LHCN-M2 (cell line): ENCODE results near the gene RNU1-4. TPM values are rescaled to one million over a fixed set of nuclear protein-coding genes. Genes with fewer than 3 reads are reported as not detected.
"Not testable (repeated sequence)": the region's sequence is repeated elsewhere in the genome, so short reads cannot be mapped to it uniquely, and the experiment has no call there.

ENCODE experiments used
- DNase-seq: peaks from one replicate; pipeline ENCODE4 v3.0.0-alpha.2; 2012; ENCODE audit warnings: low read depth
- total RNA-seq: library from RNA; depleted of rRNA; stranded (reverse); fragments of >200 nt; gene quantifications from 2 replicates; pipeline ENCODE4 v1.2.3, GENCODE V29; 2014

RNU1-4 gene
- total RNA-seq, 1 experiment from 2014 or later: not detected

DNA sequence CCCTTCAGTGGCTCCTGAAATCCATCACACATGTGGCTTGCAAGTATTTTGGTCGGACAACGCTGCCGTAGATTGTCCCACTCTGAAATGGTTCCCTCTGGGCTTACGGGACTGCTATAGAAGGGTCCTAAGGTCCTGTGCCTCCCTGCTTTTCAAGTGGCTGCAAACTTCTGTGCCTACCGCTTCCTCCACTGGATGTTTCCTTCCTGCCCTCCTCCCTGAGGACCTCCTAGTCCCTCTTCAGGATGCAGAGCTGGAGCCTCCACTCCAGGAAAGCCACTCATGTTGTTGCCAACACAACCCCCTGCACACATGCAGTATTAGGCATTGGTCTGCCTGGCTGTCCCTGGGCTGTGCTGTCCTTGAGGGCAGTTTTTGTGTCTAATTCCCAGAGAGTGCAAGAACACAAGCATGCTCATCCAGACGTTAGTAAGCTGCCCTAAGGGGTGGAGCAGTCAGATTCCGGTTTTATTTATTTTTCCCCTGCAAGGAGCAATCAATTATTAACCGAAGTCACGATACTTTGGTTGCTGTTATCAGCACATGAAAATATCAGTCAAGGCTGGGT is 26.5 kb downstream of the RNU1-4 start:
- DNase-seq: not testable (repeated sequence)

DNA sequence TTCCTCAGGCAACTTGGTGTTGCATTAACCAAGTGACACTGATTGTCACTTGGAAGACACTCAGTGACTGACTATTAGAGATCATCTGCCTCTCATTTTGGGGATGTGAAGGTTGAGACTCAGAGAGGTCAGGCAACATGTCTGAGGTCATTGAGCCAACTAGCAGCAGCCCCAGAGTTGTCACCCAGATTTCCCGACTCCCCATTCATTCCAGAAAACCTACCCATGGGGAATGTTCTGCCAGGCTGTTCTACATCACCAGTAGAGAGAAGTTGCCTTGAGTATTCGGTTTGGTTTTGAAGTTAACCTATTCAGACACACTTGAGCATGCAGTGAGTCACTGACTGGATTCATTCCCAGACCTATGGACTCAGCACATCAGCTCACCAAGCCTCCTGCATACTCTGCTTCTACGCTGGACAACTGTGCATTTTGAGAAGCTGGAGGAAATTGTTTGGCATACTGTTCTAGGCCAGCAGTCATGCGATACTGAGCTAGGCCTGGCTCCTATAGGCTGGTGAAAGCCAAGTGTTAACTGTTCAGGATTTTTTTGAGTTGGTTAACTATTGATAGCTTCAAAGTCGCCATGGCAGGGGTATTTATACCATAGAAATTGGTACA is 29.9 kb downstream of the RNU1-4 start:
- DNase-seq: peak; percentile 74

DNA sequence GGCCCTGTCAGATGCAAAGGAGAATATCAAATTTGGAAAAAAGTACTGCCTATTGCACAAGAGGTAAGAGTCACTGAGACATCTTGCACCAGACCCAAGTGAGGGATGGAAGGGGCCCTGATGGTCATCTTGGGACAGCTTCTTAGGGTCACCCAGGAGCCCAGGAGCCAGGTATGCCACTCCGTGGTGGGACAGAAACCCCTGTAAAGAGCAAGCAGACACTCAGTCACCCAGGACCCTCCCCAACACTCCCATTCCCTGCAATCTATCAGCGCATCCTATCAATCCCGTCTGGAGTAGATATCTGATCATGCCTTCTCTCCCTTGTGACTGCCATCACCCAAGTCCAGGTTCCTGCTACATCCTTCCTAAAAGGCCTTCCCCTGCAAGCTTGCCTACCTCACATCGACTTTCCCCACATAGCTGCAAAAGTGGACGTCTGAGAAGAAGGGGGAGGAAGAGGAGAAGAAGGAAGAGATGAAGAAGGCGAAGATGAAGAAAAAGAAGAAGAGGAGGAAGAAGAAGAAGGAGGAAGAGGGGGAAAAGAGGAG is 30.7 kb downstream of the RNU1-4 start:
- not testable (repeated sequence) for DNase-seq

DNA sequence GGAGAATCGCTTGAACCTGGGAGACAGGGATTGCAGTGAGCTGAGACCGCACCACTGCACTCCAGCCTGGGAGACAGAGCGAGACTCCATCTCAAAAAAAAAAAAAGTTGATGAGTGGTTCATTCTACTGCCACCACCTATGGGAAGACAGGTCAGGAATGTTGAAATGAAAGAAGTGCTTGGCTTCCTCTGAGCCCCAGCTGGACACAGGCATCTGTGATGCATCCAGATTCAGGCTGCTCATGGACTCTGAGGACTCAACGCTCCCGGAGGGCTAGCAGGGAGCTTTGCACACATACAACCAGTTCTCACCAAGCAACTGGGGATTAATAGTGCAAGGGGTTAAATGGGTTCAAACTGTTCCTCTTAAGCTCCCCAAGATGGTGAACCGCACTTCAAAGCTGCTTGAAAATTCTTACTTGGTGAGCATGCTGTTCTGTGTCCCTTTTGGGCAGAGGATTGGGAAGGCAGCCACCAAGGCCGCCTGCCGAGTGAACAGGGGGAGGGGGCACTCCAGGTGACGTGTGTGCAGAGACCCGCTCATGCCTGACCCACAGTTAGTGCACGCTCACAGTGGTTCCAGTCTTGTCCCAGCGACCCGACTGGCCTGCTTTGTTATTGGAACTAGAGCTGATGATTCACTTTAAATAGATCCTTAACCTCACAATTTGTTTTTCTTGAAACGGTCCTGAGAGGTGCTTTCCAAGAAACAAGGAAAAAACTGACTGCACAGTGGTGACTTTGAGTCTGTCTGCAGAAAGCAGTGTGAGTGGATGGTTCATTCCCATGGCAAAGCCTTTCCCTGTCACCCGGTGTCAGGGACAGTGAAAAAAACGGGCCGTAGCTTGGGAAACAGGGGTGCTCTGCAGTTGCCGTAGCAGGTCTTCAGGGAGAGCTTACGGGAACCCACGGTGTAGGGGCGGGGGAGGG is 32.2 kb downstream of the RNU1-4 start:
- peak; percentile 17 for DNase-seq

DNA sequence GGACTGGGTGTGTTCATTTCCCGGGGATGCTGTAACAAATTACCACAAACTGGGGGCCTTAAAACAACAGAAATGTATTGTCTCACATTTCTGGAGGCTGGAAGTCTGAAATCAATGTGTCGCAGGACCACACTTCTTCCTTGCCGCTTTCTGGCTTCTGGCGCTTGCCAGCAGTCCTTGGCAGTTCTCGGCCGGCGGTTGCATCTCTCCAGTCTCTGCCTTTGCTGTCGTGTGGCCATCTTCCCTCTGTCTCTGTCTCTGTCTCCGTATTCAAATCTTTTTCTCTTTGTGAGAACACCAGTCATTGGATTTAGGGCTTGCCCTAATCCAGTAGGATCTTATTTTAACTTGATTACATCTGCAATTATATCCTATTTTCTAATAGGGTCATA is 32.9 kb downstream of the RNU1-4 start:
- not testable (repeated sequence) for DNase-seq

DNA sequence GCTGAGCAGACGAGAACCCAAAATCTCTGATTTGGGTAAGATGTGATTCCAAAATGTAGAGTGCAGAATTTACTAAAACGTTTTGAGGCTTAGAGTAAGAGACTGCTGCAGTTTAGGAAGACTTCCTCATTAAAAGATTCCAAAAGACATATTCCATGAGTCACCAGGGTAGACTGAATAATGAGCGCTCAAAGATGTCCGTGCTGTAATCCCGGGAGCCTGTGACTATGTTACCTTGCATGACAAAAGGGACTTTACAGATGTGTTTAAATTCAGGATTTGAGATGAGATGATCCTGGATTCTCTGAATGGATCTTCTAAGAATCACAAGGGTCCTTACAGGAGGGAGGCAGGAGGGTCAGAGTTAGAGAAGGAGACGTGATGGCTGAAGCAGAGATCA is 33.4 kb downstream of the RNU1-4 start:
- not testable (repeated sequence) for DNase-seq

DNA sequence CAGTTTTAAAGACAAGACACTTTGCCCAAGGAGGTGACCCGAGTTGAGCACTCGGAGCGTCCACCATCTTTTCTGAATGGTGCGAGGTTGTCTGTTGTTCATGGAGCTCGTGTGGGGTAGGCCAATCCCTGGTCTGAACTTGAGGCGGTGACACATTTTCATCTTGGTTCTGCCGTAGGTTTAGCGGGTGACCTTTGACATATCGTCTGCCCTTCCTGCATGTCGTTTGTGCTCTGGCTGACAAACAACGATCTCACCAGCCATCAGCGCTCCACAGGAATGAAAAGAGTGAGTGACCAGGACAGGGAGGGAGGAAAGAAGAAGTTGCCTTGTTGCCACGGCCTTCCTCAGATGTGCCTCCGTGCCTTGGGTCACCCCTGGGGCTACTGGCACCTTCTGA is 34.5 kb downstream of the RNU1-4 start:
- DNase-seq: not testable (repeated sequence)

DNA sequence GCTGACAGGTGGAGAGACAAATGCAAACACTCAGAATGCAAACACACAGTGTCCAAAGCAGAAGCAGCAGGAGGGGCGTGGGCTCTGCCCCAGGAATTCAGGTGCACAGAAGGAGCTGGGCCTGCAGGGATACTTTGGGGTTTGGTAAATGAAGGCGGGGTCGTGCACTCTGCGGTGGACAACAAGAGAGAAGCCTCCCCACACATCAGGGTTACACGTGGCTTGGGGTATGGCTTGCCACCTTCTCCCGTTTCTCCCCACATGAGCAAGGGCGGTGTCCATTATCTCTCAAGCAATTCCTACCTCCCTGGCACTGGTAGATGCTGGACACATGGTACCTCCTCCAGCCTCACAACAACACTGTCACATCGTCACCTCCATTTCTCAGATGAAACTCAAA is 35.0 kb downstream of the RNU1-4 start:
- not testable (repeated sequence) for DNase-seq

DNA sequence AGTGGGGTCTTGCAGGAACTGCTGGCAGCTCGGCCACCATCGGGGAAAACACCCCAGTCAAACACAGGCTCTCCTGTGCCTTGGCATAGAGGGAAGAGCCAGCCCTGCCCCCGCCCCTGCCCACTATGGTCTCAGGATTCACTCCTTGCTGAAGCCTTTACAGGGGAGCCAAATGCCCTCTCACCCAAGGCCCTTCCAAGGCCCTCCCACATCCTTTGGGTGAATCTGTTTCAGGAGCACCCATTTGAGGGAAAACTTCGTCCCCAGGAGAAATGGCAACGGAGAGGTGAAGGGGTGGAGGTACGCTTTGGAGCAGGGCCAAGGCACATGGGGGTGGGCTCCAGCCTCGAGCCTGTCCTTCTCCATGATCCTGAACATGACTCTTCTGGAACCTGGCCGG is 35.9 kb downstream of the RNU1-4 start:
- not testable (repeated sequence) for DNase-seq

DNA sequence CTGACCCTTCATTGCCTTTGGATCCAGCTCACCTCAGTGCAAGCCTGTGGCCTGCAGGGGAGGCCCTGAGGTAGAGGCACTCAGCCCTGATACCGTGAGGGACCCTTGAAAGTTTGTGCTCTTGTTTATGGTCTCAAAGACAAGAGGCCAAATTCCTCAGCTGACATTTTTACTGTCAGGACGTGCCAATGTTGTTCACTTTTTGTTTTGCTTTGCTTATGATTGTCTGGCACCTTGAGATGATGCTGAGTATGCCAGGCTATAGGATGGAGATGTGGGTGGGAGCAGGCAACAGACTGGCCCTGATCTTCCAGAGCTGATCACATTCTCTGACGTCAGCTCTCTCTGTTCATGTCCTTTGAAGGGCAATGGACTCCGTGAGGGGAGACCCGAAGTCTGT is 36.5 kb downstream of the RNU1-4 start:
- not testable (repeated sequence) for DNase-seq

DNA sequence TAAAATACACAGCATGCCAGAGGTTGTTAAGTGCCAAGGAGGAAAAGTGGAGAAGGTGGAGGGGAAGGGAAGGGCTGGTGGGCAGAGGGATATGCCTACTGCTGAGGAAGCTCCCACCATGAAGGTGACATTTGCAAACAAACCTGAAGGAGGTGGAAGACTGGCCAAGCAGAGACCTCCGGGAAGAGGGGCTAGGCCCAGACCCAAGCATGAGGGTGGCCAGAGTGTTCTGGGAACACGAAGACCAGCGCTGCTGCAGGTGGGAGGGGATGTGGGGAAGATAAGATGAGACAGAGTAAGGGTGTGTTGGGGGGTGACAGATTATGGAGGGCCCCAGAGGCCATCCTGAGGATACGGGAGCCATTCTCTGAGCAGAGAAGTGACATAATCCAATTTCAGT is 37.5 kb downstream of the RNU1-4 start:
- DNase-seq: not testable (repeated sequence)

DNA sequence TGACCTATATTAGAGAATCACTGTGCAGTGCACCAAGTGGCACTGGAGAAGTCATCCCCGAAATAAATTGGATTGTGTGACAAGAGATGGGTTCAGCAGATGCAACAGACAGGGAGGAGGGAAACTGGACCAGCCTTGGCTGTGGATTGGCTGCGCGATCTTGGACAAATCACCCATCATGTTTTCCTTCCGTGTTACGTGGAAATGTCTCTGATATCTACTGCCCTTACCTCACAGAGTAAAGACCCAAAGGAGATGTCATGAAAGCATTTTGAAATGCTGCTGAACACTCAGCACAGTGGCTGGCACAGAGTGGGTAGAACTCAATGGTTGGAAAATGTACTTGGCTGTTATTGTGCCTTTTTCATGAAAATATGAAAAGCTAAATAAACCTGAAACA is 39.2 kb downstream of the RNU1-4 start:
- not testable (repeated sequence) for DNase-seq

DNA sequence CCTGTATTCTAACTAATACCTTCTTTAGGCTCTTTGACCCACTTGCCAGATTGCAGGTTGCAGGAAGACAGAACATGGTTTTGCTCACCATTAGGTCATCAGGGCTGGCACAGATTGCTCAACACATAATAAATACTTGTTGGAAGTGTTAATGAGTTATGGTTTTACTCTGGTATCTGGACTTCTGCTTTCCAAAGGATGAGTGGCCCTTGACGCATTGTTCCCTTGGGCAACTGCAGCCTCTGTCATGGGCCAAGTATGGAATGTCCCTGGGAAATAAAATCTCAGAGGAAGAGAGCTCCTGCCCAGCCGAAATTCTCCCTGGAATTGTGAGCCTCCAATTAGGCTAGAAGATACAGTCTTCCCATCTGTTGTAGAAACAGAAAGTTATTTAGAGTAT is 40.7 kb downstream of the RNU1-4 start:
- not testable (repeated sequence) for DNase-seq

DNA sequence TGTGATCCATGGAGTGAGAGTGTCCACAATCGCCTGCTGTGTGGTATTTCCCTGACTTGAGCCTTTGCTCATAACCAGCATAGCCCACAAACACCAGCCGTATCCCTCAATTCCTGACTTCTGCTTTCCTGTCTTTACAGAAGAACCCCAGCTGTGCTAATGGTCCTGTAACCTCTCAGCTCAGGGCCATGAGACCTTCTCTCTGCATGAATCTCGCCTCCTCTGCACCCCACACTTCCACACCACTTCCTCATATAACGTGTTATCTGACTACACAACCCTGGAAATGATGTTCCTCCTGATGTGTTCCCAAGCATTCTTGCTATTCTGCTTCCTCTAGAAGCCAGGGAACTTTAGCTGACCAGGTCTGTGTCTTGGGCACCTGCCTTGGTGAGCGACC is 41.3 kb downstream of the RNU1-4 start:
- DNase-seq: not testable (repeated sequence)

DNA sequence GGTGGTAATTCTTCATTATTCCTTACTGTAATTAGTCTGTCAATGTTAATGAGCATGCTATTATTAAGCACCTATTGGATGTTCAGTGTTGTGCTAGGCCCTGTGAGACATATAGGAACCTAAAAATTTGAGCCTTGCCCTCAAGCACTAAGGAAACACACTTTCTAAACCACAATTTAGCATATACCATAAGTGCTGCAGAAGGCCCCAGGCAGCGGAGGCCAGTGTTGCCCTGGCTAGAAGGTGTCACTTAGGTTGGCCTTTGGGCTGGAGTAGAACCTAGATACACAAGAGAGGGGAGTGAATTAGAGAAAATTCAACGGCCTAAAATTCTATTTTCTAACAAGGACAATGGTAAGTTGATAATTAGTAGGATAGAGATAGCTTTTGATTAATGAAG is 44.6 kb downstream of the RNU1-4 start:
- not testable (repeated sequence) for DNase-seq

DNA sequence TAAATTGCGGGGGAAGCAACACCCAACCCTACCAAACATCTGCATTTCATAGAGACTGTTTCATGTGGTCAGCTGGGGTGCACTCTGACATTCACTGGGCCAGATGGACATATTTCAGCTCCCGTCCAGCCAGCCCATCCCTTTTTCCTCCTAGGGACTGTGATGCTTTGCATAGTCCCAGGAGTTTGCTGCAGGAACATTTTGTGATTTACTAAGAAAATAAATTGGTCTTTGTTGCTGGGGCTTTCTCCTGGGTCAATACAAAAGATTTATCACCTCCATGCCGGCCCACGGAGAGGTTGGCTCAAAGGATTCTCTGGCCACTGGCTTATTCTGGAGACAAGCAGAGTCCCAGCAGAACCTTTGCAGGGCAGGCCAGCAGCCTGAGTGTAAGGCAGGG is 46.0 kb downstream of the RNU1-4 start:
- not testable (repeated sequence) for DNase-seq

DNA sequence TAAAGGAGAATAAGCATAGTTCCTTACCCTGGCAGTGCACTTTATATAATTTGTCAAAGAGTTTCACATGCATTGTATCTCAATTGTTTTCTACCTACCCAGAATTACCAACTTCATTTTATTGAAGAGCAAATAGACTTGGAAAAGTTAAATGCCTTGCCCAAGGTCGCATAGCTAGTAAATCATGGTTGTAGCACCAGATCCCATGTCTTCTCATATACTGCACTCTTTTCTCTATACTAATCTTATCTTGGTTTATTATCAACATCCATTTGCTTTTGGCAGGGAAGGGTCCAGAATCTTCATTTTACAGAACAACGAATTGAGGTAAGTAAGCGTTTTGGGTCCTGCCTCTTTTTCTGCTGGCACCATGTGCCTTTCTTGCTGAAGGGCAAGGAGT is 46.9 kb downstream of the RNU1-4 start:
- not testable (repeated sequence) for DNase-seq

DNA sequence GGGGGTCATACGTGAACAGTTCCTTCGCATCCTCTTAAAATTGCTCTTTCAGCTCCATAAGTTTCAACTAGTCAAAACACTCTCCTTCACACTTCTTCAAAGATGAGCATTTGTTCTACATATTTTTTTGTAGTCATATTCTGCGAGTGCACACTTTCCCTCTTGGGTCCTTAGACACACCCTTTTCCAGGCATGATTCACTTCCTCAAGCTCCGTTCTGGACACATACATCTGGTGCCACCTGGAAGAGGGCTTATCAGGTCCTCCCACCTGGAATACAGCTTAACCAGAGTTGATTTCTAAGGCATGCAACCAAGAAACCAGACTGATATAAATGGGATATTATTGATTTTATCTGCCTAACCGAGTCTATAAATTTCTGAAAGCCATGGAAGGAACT is 47.4 kb downstream of the RNU1-4 start:
- DNase-seq: not testable (repeated sequence)
